ENCODE measurements around the gene CTSZ.

- no peak for TF ChIP-seq CREB5 (CRISPR knock-in tag; IDR thresholded peaks at IDR 0.05; ENCODE audit: low read depth)
- no peak for TF ChIP-seq ZC3H10 (CRISPR knock-in tag; IDR thresholded peaks at IDR 0.05)
- no peak for TF ChIP-seq PATZ1 (CRISPR knock-in tag; IDR thresholded peaks at IDR 0.05; ENCODE audit: borderline replicate concordance)
- no peak for TF ChIP-seq ZNF8 (CRISPR knock-in tag; IDR thresholded peaks at IDR 0.05)
- TF ChIP-seq ZFP30 (CRISPR knock-in tag; IDR thresholded peaks at IDR 0.05), result no peak
- TF ChIP-seq ARNTL (CRISPR knock-in tag; IDR thresholded peaks at IDR 0.05; ENCODE audit: borderline replicate concordance, low read depth), result no peak
- no peak for TF ChIP-seq BACH2 (CRISPR knock-in tag; IDR thresholded peaks at IDR 0.05; ENCODE audit: borderline replicate concordance)
- TF ChIP-seq RARB (CRISPR knock-in tag; IDR thresholded peaks at IDR 0.05), result no peak
- TF ChIP-seq ZFP3 (CRISPR knock-in tag; IDR thresholded peaks at IDR 0.05), result no peak
- no peak for TF ChIP-seq CSDC2 (CRISPR knock-in tag; IDR thresholded peaks at IDR 0.05)
- TF ChIP-seq POU6F1 (CRISPR knock-in tag; IDR thresholded peaks at IDR 0.05; ENCODE audit: borderline replicate concordance, low read depth), result no peak
These were observed at the start of gene CTSZ for GRCh38 chr20:59006864-59007664.

All from SK-N-SH treated with all-trans-retinoic acid at 6 μM for 48 hours (cell line).